ENCODE data around the gene PGK1.

DNA sequence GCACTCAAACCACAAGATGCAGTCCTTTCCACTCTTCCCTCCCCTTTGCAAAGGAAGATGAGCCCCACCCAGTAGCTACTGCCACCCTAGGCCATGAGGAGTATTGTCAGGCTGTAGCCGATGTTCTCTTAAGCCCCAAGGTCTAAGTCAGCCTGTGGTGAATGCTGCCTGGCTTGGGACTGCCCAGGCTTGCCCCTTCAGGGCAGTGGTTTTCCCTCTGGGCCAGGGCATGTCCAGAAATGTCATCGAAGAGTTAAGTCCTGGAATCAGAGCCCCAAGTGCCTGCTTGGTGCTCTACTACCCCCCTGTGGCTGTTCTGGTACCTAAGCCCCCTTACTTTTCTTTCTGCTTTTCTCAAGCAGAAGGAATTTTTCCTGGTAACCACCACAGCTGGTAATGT, 11.8 kb upstream of the PGK1 start:
- no peak for TF ChIP-seq MYC (IDR thresholded peaks at IDR 0.05; ENCODE audit: low read depth, low read length)
- TF ChIP-seq, protein P1, sequence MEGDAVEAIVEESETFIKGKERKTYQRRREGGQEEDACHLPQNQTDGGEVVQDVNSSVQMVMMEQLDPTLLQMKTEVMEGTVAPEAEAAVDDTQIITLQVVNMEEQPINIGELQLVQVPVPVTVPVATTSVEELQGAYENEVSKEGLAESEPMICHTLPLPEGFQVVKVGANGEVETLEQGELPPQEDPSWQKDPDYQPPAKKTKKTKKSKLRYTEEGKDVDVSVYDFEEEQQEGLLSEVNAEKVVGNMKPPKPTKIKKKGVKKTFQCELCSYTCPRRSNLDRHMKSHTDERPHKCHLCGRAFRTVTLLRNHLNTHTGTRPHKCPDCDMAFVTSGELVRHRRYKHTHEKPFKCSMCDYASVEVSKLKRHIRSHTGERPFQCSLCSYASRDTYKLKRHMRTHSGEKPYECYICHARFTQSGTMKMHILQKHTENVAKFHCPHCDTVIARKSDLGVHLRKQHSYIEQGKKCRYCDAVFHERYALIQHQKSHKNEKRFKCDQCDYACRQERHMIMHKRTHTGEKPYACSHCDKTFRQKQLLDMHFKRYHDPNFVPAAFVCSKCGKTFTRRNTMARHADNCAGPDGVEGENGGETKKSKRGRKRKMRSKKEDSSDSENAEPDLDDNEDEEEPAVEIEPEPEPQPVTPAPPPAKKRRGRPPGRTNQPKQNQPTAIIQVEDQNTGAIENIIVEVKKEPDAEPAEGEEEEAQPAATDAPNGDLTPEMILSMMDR (IDR thresholded peaks at IDR 0.05; ENCODE audit: low read depth, low read length), result peak; percentile 3
- TF ChIP-seq POLR2A (IDR thresholded peaks at IDR 0.05; ENCODE audit: extremely low read depth, insufficient read length), result no peak
